CD4-positive, alpha-beta T cell treated with Interleukin-15 for 1 hour (primary cell): ENCODE measurements around the gene WWOX.

Source experiments
- DNase-seq: peaks from one replicate; pipeline ENCODE4 v3.0.0-alpha.2; 2020

The WWOX gene

GRCh38 chr16:78709137-78709884 lies 609.9 kb downstream of the WWOX start:
- DNase-seq = no peak

DNA sequence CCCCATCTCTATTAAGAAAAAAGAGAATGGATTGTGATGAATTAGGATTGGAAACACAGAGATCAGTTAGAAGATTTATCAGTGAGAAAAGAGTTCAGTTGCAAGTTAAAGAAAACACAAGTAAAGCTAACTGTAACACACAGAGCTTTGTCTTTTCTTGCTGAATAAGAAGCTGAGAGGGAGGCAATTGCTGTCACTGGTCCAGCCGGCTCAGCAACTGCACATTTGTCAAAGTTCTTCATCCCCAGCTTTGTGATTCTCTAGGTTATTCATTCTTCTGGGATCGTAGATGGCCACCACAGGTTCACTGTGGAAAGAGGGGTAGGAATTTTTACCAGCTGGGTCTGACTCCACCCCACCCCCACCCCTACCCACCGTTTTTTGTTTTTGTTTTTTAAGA lies 615.7 kb downstream of the WWOX start:
- DNase-seq = no peak

DNA sequence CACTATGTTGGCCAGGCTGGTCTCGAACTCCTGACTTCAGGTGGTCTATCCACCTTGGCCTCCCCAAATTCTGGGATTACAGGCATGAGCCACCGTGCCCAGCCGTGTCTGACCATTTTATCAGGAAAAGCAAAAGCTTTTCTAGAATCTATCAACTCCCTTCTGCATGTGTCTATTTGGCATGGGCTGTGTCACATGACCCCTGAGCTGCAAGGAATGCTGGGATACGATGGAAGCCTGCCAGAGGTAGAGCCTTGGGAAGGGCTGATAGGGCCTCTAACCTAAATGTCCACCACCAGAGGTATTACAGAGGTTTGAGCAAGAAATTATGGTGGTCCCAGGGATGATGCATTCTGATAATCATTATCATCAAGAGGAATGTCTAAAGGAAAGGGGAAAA lies 616.2 kb downstream of the WWOX start:
- DNase-seq = no peak

DNA sequence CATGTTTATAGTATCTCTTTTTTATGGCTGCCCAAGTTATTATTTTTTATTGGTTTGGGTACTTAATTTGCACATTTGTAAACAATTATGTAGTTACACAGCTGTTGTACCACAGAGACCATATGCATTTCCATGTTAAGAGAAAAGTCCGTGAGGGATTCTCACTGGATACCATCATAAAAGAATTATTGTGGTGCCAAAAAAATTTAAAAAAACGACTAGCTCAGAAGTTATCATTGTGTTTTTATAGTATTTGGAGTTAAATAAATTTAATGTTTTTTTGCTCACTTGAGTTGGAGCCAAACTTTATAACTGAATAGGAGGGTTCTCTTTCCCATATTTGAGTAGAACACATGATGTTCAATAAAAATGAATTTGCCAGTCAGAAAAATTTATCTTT lies 618.7 kb downstream of the WWOX start:
- DNase-seq = no peak

DNA sequence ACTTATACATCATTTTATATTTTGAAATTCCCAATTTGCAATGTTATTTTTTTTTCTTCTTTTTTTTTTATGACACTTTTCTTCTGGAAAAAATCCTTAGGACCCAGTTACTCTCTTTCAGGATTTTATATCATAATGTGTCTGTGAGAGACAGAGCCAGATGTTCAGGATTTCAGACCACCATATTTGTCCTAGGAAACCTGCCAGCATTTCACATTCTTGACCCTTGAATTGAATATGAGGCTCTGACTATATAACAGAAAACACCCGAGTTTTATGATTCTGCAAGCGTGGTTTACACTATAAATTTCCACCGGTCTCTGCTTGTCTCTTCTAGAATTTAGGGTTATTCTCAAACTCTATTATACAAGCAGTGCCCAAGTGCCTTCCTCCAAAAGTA lies 621.0 kb downstream of the WWOX start:
- no peak for DNase-seq

DNA sequence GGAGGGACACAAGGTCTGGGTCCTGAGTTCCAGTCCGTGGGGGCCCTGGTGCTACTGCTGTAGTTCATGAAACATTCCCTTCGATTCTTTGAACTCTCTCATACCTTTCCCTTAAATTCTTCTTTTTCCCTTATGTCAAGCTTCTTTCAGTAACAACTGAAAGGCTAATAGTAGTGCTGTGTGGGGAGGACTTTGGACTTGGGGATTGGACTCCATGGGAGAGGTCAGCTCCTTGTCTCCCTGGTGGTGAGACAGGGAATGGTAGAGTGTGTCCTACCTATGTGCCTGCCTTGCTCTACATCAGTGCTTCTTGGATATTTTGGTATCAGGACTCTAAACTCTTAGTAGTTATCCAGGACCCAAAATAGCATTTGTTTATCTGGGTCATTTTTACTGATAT lies 628.1 kb downstream of the WWOX start:
- no peak for DNase-seq

- DNase-seq = no peak
Measured at GRCh38 chr16:78729687-78730086, 630.2 kb downstream of the WWOX start.

DNA sequence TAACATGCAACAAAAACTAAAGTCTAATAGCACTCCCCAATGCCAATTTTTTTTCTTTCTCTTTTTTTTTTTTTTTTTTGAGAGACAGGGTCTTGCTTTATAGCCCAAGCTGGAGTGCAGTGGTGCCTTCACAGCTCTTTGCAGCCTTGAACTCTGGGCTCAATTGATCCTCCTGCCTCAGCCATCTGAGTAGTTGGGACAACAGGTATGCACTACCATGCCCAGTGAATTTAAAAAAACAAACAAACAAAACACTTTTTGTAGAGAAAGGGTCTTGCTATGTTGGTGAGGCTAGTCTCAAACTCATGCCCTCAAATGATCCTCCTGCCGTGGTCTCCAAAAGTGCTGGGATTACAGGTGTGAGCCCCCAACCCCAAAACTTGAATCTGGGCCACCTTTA lies 632.3 kb downstream of the WWOX start:
- no peak for DNase-seq

DNA sequence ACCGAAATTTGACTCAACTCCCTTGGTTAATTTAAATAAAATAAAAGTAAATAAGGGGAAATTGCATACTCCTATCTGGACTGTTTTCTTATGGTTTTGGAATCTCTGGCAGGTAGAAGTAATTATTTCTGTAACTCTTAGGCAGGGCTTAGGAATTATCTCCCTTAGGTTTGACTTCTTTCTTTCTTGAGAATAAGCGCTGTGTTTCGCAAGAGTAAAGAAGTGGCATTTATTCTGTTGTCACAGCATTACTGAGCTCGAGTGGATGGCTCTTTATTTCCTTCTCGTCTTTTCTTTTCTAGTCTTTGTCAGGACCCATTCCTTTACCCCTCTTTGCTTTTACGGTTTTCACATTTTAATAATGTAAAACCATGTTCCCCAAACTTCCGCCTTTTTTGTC lies 633.2 kb downstream of the WWOX start:
- DNase-seq = no peak

GRCh38 chr16:78735337-78735736 lies 635.9 kb downstream of the WWOX start:
- no peak for DNase-seq

DNA sequence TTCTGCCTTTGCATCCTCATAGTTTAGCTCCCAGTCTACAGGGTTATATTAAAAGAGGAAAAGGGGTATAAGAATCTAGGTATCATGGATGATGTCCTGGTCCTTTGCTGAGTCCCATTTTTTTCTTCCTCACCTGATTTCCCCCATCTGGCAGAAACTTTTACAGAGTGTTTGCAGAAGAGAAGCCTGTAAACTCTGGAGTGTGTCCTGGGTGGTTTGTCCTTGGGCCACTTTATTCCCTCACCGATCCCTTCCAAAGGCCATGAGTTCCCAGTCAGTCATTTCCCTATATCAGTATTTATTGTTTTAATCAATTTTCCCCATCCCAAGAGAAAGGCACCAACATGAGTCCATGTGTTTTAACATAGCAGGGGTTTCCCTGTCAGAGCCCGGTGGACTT lies 638.2 kb downstream of the WWOX start:
- no peak for DNase-seq

GRCh38 chr16:78738557-78738956 lies 639.1 kb downstream of the WWOX start:
- no peak for DNase-seq

- no peak for DNase-seq
Measured at GRCh38 chr16:78740269-78740668, 640.8 kb downstream of the WWOX start.

DNA sequence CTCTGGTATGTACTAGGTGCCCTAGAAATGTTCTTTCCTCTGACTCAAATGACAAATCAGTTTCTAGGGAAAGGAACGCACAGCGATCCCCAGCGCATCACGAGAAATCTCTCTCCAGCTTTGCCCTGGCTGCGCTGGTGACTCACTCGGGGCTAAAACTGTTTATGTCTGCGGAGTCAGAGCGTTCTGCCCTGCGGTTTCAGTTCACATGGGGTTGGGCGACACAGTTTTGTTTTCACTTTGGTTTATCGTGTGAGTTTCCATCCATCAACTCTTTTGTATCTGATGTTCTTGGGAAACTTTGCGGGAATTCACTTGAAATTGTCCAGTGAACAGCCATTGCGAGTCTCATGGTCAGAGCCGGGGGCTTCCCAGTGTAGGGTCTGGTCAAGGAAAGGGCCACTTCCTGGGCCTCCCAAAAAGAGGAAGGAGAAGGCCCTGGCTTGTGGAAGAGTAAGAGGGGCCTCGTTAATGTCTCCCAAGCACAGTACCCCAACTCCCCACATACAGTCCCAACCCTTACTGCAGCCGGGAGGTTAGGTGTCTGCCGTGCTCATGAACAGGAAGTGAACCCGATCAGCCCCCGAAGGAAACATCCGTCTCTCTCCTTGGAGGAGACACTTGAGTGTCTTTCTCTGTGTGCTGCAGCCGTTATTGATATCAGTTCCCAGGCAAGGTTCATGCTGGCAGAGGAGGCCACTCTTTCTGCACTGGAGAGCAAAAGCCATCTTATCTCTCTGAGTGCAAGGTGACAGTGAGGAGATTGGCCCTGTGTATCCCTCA lies 643.2 kb downstream of the WWOX start:
- peak; percentile 78 for DNase-seq

GRCh38 chr16:78743556-78743955 lies 644.1 kb downstream of the WWOX start:
- no peak for DNase-seq

DNA sequence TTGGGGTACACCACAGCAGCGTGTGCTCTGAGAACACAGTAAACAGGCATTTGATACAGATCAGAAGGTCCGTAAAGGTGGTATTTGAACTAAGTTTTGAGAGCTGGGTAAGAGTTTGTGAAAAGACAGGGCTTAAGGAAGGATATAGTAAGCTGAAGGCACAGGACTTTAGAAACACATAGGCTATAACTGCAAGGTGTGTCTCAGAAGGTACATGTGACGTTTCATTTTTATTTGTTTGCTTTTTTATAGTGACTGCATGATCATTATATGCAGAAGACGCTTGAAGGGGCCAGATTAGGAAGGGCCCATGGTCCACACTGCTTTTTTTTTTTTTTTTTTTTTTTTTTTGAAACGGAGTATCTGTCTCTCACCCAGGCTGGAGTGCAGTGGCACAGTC lies 644.6 kb downstream of the WWOX start:
- DNase-seq = no peak

GRCh38 chr16:78744796-78745107 lies 645.3 kb downstream of the WWOX start:
- DNase-seq = no peak

- no peak for DNase-seq
Measured at GRCh38 chr16:78745108-78746019, 645.9 kb downstream of the WWOX start.

DNA sequence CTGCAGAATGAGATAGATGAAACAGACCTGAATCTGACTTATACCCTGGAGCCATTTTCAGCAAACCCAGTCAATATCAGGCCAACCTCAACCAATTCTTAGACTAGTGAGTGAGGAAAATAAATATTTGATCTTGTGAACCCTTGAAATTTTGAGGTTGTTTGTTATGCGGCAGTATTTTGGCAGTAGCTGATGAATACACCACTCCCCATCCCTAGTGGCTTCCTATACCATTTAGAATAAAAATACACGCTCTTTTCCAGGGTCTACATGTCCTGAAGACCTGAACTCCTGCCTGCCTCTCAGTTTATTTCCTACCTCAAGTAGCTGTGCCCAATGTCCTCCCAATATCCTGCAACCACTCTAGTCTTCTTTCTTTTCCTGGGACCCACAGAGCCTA lies 647.3 kb downstream of the WWOX start:
- DNase-seq = no peak

- no peak for DNase-seq
Measured at GRCh38 chr16:78748220-78748929, 648.9 kb downstream of the WWOX start.

DNA sequence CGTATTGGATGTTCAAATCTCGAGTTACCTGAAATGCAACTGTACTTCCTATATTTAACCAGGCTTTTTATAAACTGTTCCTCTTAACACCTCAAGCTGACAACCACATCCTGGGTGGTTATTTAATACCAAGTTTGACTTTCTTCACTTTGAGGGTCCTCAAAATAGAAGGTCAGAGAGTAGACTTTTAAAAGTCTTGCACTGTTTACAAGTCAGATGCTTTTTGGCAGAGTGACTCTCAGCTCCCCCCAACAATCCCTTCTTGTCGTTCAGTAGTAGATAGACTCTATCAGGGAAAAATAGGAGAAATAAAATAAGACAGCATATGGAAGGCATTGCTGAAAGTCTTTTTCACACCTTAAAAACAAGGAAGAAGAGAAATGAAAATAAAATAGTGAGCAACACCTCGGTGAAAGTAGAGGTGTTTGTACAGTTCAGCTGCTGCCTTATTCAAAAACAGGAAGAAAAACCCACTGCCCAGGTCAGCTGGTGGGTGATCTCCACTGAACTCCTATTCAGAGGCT lies 650.4 kb downstream of the WWOX start:
- DNase-seq = no peak

DNA sequence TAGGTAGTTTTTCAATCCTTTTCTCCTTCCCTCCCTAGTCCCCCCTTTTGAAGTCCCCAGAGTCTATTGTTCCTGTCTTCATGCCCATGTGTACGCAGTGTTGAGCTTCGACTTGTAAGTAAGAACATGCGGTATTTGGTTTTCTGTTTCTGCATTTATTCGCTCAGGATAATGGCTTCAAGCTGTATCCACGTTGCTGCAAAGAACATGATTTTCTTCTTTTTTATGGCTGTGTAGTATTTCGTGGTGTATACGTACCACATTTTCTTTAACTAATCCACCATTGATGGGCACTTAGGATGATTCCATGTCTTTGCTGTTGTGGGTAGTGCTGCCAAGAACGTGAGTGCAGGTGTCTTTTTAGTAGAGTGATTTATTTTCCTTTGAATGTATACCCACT lies 651.2 kb downstream of the WWOX start:
- no peak for DNase-seq

DNA sequence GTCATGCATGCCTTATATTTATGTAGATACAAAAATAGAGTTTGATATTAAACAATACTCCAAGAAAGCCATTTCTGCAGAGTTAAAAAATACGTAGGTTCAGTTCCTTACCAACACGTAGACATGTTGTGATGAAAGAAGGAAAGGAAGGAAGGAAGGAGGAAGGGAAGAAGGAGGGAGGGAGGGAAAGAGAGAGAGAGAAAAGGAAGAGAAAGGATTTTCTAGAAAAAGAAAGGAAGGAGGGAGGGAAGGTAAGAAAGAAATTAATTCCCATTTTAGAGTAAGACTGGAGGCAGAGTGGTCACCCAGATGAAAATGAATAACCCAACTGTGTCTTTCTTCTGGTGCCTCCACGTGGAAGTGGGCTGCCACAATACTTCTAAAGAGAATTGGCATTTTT lies 652.1 kb downstream of the WWOX start:
- no peak for DNase-seq
